ENCODE results near the gene INSRR. TPM values are rescaled to one million over a fixed set of nuclear protein-coding genes. Genes with fewer than 3 reads are reported as not detected.

The INSRR gene
- total RNA-seq: 0.22 TPM

DNA sequence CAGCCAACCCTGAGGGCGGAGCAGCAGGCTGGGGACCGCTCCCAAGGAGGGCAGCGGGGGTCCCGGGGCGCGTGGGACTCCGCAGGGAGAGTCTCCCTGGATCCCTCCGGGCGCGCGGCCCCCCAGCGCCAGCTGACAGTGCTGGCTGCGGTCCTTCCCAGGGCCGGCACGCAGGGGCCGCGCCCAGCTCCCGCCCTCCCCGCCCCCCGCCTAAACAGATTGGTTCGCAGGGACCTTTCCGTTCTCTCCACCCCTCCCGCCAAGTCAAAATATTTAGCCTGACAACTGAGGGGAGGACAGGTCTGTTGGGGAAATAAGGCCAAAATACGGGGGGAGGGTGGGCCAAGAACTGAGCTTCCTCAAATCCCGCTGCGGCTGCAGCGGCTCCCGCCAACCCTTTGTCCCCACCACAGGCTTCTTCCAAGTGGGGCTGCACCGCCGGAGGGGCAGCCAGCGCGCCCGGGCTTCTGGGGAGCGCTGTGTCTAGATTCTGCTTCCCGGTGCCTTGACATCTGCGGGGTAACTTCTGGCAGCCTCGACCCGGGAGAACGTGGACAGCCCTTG lies at the start of gene INSRR:
Gene INSRR, minus strand, starts transcription at position 159 of the 564 bp plus-strand sequence. CDS start 496 bp downstream, outside the sequence.

GRCh38 chr1:156893048-156893953 lies 34.4 kb upstream of the INSRR start, which contains the start of gene PEAR1:
PEAR1 (plus strand) TSS chr1:156893718; CDS start chr1:156903927, 10,209 bp downstream.

GRCh38 chr1:156860628-156861423 lies 1.9 kb upstream of the INSRR start, which contains the start of gene NTRK1:
NTRK1 (plus strand) TSS chr1:156860865; CDS start chr1:156860935, 70 bp downstream.

DNA sequence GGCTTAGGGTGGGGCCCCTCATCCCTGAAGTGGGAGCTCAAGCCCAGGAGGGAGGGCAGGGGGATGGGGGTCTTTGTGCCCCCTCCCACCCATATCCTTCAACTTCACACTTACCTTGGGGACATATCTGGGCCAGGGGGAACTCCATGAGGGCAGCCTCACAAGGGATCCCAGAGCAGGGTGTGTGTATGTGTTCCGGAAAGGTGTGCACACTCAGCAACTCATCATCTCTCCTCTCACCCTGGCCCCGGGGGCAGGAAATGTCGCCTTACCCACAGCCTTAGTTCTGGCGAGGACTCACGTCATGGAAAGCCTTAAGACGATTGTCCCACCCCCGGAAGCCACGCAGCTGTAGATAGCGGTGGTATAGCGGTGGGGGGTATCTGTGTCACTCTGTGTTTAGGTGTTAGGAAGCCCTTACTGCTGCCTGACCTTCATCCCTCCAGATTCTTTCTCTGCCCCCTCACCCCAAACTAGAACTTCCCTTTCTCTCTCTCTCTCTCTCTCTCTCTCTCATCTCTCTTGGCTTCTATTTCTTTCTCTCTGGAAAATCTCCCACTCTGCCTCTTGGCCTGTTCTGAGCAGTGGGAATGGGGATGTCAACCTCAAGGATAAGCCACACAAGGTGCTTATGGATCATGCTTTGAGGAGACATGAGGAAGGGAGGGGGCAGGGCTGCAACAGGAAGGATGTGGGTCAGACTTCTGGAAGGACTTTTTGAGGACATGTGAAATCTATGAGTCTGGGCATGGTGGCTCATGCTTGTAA lies 42.2 kb downstream of the INSRR start, which contains the start of gene SH2D2A:
Gene SH2D2A, minus strand, starts transcription at position 288 of the 768 bp plus-strand sequence. Its CDS starts 140 bp downstream, at position 148.

Other genes with a start within 250 kb of the INSRR start
- not detected for gene HAPLN2, start 239.7 kb downstream of the INSRR start, total RNA-seq
- gene BCAN, start 217.0 kb downstream of the INSRR start, total RNA-seq: 5.2 TPM
- 87.1 TPM for gene NES, start 181.7 kb downstream of the INSRR start, total RNA-seq
- gene CRABP2, start 153.5 kb downstream of the INSRR start, total RNA-seq: 117 TPM
- gene METTL25B, start 130.6 kb downstream of the INSRR start, total RNA-seq: 17.8 TPM
- 14.7 TPM for gene ISG20L2, start 130.4 kb downstream of the INSRR start, total RNA-seq
- gene MRPL24, start 118.0 kb downstream of the INSRR start, total RNA-seq: 20.5 TPM
- gene HDGF, start 107.4 kb downstream of the INSRR start, total RNA-seq: 153 TPM
- 34.5 TPM for gene PRCC, start 91.6 kb downstream of the INSRR start, total RNA-seq
- 0.27 TPM for gene SH2D2A, start 42.3 kb downstream of the INSRR start, total RNA-seq
- gene NTRK1, start 1.7 kb upstream of the INSRR start, total RNA-seq: 3.4 TPM
- gene PEAR1, start 34.6 kb upstream of the INSRR start, total RNA-seq: 13.7 TPM
- gene LRRC71, start 61.5 kb upstream of the INSRR start, total RNA-seq: not detected
- gene ARHGEF11, start 186.6 kb upstream of the INSRR start, total RNA-seq: 49.9 TPM
- gene ETV3L, start 240.7 kb upstream of the INSRR start, total RNA-seq: not detected

Measured in camera-type eye (tissue), 1 donor.